Amniotic stem cell (primary cell): Measurements from ENCODE around the gene MPDU1.
A peak's percentile ranks its signal among the peaks of the same experiment; 100 is the strongest.
"Not testable (repeated sequence)": the region's sequence is repeated elsewhere in the genome, so short reads cannot be mapped to it uniquely, and the experiment has no call there.

Experiments
- DNase-seq: peaks from one replicate; lab custom pipeline; 2025; lab: John Stamatoyannopoulos, UW

The MPDU1 gene

DNA sequence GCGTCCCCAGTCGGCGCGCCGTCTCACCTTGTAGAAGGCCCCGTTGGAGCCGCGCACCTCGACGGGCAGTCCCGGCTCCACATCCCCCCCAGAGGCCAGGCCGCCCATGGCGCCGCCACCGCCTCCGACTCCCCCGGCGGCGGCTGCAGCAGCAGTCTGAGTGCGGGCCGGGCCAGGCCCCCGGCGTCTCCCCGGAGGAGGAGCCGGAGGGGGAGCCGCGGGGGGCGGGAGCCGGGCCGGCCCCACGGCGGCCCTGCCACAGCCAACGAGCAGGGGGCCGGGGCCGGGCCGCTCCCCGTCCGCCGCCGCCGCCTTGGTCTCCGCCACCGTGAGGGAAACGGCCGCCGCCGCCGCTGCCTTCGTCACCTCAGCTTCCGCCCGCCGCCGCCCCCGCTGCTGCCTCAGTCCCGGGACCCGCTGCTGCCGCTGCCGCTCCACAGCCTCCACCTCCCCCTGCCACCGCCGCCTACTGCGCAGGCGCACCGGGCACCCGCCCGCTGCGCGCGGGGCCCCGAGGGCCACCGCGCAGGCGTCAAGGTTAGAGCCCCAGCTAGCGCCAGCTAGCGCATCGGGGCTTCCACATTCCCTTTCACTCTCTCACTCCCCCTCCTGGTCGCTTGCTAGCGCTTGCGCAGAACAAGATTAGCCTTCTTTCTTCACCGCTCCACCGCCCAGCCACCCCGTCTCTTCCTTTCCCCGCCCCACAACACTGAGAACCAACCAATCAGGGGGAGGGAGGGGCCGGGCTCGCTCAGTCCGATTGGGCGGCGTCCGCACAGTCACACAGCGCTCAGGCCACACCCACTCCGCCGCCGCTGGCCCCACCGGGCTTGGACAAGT, 31.0 kb downstream of the MPDU1 start, which contains the start of gene FXR2:
Gene FXR2, minus strand, starts transcription at position 473 of the 840 bp plus-strand sequence. Its CDS starts 365 bp downstream, at position 108.
- DNase-seq = peak; percentile 98

- no peak for DNase-seq
These were observed 31.7 kb downstream of the MPDU1 start for GRCh38 chr17:7615265-7615747.

DNA sequence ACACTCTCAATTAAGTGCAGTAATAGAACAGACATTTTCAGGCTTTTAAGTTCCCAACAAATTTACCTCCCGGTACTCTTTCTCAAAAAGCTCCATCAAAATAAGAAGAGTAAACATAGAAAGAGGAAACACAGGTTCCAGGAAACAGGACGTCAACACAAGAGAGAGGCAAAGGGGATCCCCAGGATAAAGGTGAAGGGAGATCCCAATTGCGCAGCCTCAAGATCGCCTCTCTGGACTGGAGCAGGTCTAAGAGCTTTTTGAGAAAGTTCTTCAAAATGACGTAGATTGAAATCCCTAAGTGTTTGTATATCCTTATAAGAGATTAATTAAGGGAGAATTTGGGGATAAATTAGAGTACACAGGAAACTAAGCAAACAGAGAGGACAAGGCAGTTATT, 35.0 kb downstream of the MPDU1 start:
- no peak for DNase-seq

- DNase-seq = no peak
These were observed 37.2 kb downstream of the MPDU1 start for GRCh38 chr17:7620835-7621234.

- no peak for DNase-seq
These were observed 40.0 kb downstream of the MPDU1 start for GRCh38 chr17:7623661-7624060.

GRCh38 chr17:7625749-7626148, 42.1 kb downstream of the MPDU1 start:
- DNase-seq = not testable (repeated sequence)

DNA sequence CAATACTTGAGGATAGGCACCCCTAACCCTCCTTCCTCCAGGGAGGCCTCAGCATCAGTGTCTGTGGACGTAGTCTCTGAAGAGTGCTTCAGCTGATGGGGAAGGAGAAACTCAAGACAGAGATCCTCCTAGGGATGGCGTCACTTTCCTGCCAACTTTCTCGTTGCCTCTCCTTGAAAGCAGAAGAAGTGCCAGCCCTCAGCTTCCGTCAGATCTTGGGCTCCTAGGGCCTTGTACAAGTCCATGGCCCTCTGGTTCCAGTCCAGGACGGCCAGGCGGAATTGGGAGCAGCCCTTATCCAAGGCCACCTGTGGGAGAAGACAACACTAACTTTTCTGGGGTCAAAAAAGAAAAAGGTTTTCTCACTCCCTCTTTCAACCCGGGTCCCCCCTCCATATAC, 42.7 kb downstream of the MPDU1 start:
- no peak for DNase-seq

DNA sequence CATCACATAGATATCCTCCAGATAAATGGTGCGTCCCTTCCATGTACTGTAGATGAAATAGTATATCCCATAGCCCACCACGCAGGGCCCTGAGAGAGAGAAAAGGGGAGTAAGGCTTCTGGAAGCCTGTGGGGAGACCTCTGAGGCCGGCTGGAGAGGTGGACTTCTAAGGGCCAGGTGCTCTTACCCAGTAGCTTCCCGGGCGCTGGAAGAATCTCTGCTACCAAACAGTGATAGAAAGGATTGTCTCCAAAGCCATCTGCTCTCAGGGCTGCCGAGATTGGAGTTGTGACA, 43.3 kb downstream of the MPDU1 start:
- DNase-seq = no peak

- peak; percentile 92 for DNase-seq
These were observed 43.8 kb downstream of the MPDU1 start, which contains the start of gene SAT2 for GRCh38 chr17:7627250-7628121. Gene SAT2 (minus strand): TSS chr17:7627821. CDS start chr17:7627635, 186 bp downstream.

DNA sequence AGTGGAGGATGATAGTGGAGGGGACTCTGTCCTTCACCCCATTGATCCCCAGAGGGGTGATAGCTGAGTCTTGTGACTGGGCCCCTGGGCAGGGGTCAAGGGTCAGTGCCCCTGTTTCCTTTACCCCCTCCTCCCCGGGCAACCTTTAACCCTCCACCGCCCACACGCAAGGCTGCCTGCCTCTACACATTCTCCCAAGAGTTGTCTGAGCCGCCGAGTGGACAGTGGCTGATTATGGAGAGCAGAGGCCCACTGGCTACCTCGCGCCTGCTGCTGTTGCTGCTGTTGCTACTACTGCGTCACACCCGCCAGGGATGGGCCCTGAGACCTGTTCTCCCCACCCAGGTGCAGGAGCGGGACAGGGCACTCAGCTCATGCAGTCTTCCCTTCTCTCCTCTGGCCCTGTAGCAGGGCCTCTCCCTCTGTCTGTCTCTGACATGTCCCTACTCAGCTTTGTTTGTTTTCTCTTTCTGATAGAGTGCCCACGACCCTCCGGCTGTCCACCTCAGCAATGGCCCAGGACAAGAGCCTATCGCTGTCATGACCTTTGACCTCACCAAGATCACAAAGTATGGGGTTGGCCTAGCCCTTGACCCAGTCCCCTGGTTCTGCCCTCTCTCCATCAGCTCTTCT, 46.4 kb downstream of the MPDU1 start, which contains the start of gene SHBG:
Gene SHBG, plus strand, starts transcription at position 197 of the 633 bp plus-strand sequence. Its CDS starts 38 bp downstream, at position 235.
- no peak for DNase-seq

DNA sequence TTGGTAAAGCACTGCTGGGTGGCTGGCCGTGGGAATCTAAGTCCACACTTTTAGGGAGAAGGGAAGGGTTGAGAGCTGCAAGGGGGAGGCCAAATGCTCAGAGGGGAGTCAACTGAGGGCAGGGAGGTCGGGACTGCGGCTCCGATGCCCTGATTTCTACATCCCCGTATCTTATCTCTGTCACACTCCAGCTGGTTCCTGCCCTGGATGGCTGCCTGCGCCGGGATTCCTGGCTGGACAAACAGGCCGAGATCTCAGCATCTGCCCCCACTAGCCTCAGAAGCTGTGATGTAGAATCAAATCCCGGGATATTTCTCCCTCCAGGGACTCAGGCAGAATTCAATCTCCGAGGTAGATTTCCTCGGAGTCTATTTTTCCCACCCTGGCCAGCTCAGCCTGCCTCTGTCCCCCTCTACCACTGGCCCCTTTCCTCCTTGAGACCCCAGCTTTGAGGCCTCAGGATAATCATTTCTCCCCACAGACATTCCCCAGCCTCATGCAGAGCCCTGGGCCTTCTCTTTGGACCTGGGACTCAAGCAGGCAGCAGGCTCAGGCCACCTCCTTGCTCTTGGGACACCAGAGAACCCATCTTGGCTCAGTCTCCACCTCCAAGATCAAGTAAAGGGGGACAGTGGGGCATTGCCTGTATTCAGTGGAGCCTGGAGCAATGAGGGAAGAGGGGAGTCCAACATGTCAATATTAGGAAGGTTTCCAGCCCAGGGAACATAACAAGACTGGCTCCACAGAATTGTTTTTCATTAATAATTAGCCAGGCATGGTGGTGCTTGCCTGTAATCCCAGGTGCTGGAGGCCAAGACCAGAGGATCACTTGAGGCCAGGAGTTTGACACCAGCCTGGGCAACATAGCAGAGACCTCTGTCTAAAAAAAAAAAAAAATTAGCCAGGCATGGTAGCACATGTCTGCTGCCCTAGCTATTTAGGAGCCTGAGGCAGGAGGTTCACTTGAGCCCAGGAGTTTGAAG, 48.0 kb downstream of the MPDU1 start:
- DNase-seq = no peak

- DNase-seq = no peak
These were observed 48.8 kb downstream of the MPDU1 start for GRCh38 chr17:7632492-7632894.

DNA sequence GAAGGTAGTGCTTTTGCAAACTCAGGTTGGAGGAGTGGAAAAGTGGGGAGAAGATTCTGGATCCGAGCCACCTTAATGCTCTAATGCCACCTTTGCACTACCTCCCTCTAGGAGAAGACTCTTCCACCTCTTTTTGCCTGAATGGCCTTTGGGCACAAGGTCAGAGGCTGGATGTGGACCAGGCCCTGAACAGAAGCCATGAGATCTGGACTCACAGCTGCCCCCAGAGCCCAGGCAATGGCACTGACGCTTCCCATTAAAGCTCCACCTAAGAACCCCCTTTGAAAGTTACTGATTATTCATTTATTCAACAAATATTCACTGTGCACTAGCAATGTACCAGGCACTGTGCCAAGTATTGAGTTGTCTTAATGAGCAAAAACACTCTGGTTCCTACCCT, 49.4 kb downstream of the MPDU1 start:
- DNase-seq = no peak

DNA sequence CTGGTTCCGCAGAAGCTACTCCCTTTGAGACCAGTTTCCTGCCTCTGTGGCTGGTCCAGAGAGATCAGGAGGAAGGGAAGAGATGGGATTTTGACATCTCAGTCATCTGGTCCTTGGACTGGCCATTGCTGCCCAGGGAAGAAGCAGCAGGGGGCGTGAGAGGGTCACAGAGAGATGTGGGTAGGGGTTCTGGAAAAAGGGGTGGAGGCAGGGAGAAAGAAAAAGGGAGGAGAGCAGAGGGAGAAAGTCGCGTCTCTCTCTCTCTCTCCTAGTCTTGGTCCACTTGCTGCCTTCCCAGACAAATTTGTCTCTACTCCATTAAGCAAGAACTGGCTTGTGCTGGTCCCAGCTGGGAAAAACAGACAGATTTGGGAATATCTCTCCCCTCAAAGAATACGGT, 50.7 kb downstream of the MPDU1 start:
- no peak for DNase-seq

DNA sequence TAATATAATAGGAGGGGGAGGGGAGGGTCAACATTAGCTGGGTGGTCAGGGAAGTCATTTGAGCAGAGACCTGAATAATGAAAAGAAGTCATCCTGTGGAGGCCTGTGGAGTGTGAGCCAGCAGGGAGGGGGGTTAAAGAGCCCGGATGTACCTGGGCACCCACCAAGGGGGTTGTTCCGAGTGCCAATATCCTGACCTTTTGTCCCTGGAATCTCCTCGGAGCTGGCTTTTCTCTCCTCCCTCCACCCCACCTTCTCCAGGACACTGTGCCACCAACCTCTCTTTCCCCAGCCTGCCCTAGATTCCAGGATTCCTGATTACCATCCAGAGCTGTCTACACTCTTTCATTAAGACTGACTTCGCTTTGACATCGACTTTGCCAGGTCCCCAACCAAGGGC, 52.5 kb downstream of the MPDU1 start:
- no peak for DNase-seq
